NCI-H1436 (cell line): ENCODE measurements around the gene STXBP6.

Source experiments
- DNase-seq: peaks from one replicate; lab custom pipeline; 2025; lab: John Stamatoyannopoulos, UW

Gene STXBP6

GRCh38 chr14:24915403-24915921, 134.5 kb downstream of the STXBP6 start:
- no peak for DNase-seq

DNA sequence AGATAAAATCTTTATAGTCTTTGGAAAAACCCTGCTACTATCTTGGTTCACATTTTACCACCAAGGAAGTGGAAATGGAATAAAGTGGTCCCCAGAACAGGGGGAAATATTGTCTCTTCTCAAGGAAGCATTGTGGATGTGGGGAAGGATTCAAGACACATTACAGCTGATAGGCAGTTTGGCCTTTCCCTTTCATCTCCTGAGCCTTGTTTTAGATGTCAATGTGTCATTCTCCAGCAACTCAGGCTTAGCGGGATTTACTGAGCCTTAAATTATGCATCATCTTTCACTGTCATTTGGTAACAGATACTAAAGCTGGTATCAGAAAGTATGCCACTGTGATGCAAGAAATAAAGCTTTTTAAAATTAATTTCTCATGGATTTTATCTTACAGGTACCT, 136.2 kb downstream of the STXBP6 start:
- no peak for DNase-seq

- DNase-seq = no peak
Measured at GRCh38 chr14:24913021-24913420, 136.9 kb downstream of the STXBP6 start.

DNA sequence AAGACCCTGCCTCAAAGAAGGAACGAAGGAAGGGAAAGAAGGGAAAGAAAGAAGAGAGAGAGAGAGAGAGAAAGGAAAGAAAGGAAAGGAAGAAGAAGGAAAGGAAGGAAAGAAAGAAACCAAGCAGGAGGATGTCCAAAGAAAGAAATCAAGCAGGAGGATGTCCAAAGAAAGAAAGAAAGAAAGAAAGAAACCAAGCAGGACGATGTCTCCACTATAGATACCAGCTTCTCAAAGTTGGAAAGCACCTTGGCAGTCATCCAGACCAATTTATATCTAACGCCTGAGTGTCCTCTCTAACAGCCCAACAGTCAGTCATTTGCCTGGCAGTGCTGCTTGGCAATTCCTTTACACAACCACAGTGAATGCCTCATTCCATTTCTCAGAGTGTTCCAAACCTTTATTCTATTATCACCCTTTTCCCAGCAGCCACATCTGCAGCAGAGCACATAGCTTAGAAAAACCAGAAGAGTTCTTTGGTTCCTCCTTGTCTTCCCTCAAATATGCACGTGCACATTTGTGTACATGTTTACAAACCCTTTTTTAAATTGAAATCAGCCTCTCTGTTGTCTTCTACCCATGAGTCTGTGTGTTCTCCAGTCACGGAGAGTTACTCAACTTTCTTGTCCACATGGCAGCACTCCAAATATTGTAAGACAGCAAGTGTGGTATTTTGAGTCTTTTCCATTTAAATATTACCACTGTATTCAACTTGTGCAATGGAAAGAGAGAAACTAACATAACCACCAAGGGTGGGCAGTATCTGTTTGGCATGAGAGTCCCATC, 138.4 kb downstream of the STXBP6 start:
- DNase-seq = no peak

DNA sequence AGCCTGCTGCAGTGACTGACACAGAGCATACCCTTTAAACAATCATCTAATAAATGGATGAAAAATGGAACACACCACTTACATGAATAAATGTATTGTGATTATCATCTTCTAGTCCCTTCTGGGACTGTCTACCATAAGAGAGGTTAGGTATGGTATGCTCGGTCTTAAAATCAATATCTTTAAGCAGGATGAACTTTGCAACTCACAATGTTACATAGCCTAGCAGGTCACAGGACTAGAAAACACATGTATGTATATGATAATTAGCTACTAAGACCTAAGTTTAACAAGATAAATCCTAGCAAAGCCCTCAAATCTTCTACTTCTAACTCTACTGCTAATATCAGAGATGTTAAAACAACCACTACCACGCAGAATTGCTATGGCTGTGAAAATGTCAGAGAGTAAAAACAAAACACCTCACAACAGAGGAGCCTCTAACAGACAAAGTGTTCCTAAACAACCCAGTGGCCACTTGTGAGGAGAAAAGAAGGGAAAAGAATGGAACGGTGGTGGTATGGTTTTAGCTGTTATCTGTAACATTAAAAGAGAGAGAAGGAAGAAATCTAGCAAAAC, 139.4 kb downstream of the STXBP6 start:
- DNase-seq = no peak

- no peak for DNase-seq
Measured at GRCh38 chr14:24909523-24910302, 140.2 kb downstream of the STXBP6 start.

DNA sequence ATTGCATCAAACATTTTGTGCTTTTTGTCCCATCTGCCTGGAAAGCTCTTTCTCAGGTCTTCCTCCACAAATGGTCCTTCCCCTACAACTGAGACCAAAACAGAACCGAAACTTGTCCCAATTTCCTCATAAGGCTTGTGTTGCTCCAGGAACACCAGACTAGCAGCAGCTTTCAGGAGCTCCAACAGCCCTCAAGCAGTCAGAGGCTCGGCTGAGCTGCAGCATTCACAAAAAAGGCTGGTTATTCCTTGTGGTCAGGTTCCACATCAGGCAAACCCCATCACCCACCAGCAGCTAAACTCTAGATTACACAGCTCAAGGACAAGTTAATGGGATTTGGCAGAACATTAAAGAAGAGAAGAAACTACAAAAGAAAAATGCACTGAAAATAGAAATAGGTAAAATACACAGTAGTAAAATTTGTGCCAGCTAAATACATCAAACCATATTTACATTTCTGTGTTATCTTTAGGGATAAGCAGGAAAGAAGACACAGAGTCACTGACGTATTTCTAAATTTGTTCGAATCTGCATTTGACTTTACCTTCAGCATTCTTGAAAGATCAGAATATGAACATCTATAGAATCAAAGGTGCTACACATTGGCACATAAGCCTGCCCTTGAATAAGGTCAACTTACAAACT, 141.2 kb downstream of the STXBP6 start:
- no peak for DNase-seq

DNA sequence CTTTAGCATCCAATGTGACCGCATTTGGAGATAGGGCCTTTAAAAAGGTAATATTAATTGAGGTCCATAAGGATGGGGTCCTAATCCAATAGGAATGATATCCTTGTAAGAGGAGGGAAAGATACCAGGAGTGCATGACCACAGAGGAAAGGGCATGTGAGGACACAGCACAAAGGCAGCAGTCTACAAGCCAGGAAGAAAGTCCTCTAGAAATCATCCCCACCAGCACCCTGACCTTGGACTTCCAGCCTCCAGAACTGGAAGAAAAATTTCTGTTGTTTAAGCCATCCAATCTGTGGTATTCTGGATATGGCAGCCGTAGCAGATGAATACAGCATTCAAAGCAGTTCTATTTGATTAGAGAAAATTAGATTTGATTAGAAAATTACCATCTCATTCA, 145.4 kb downstream of the STXBP6 start:
- DNase-seq = no peak

- DNase-seq = no peak
Measured at GRCh38 chr14:24903337-24903736, 146.6 kb downstream of the STXBP6 start.

GRCh38 chr14:24900269-24901100, 149.5 kb downstream of the STXBP6 start:
- no peak for DNase-seq

GRCh38 chr14:24897793-24898192, 152.2 kb downstream of the STXBP6 start:
- DNase-seq = no peak

DNA sequence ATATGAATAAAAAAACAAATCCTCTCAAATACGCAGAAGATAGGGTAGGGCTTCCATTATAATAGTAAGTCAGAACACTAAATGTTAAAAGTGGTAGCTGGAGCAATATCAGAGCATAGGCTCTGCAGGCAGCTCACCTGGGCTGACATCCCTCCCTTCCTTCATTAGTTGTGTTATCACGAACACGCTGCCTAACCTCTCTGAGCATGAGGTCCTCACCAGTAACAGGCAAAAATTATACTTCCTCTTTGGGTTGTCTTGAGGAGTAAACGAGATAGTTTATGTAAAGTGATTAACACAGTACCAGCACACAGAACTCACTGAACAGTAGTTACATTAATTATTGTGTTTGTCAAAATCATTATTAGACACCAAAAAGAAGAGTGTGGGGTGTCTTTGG, 154.3 kb downstream of the STXBP6 start:
- DNase-seq = no peak

GRCh38 chr14:24895243-24895583, 154.7 kb downstream of the STXBP6 start:
- DNase-seq = no peak

DNA sequence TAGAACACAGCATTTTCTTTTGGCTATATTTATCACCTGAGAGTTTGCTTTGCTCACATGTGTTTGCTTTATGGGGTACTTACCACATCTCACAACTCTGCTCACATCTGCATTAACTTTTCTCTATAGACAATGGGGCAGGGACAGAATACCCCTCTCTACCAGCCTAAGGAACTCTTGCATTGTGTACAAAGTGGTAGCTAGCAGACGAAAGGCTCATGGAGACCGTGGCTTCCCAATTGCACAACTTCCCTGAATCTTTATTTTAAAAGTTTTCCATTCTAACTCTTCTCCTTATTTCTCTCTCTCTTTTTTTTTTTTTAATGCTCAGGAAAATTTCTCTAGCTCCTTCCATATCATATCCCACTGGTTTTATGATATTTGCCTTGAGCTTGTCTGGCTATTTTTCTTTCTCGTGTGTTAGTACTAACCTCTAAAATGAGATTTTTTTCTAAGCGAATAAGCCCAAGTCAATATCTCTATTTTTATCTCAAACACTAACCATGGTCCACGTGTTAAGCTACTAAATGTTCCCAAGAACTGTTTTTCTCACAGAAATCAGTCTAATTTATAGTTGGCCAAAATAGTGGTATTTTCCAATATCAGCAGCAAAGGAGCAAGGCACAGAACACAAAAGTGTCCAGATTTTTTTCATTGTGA, 155.2 kb downstream of the STXBP6 start:
- DNase-seq = no peak

- no peak for DNase-seq
Measured at GRCh38 chr14:24892497-24893051, 157.4 kb downstream of the STXBP6 start.

- DNase-seq = no peak
Measured at GRCh38 chr14:24891987-24892496, 157.9 kb downstream of the STXBP6 start.

- DNase-seq = no peak
Measured at GRCh38 chr14:24890716-24891115, 159.2 kb downstream of the STXBP6 start.

- DNase-seq = no peak
Measured at GRCh38 chr14:24889843-24890242, 160.1 kb downstream of the STXBP6 start.

DNA sequence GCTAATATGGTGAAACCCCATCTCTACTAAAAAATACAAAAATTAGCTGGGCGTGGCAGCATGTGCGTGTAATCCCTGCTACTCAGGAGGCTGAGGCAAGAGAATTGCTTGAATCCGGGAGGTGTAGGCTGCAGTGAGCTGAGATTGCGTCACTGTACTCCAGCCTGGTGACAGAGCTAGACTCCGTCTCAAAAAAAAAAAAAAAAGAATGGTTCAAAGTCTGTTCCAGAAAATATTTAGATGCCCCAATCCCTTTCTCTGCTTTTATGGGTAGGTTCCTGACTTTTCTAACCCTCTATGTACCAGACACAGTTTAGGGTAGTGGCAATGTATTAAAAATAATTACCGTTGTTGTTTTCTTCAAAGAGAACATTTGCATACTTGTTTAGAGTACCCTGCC, 161.4 kb downstream of the STXBP6 start:
- DNase-seq = no peak

DNA sequence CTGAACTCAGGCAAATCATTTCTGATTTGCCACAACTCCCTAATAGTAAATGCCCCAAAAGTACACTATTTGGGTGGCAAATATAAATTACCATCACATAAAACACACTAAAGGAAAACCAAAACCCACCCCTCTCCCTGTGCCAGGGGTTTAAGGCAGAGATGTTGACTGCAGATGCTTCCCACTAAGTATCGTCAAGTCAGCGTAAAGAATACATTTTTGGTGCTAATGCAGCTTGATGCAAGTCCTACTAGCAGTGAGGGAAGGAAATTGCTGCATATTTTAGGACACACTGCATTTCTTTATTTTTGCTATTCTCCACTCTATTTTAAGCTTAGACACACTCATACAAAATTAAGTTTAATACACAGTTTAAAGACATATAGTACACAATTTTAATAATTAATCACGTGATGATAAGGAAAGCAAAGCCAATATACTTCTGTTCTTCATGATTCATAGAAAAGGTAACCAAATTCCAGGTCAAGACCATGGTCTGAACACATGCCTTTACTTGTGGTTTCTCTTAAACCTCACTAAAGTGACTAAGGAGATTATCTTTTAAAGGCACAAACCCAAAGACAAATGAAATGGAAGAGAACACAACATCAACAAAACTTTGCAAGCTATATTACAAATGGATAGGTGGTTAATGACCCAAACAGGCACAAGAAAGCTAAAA, 162.2 kb downstream of the STXBP6 start:
- DNase-seq = no peak
